Stimulated activated CD8-positive, alpha-beta memory T cell treated with anti-CD3 and anti-CD28 coated beads, Interleukin-2, amount 100 ng/mL, for 1 hour (primary cell): Measurements from ENCODE around the gene GNPAT.
A peak's percentile ranks its signal among the peaks of the same experiment; 100 is the strongest.
"Not testable (repeated sequence)": the region's sequence is repeated elsewhere in the genome, so short reads cannot be mapped to it uniquely, and the experiment has no call there.

ENCODE experiments used
- DNase-seq, 2 donors: peaks; one replicate each; pipeline ENCODE4 v3.0.0-alpha.2; 2020; ENCODE audit warnings: low read depth in 2 of 2

Gene GNPAT

DNA sequence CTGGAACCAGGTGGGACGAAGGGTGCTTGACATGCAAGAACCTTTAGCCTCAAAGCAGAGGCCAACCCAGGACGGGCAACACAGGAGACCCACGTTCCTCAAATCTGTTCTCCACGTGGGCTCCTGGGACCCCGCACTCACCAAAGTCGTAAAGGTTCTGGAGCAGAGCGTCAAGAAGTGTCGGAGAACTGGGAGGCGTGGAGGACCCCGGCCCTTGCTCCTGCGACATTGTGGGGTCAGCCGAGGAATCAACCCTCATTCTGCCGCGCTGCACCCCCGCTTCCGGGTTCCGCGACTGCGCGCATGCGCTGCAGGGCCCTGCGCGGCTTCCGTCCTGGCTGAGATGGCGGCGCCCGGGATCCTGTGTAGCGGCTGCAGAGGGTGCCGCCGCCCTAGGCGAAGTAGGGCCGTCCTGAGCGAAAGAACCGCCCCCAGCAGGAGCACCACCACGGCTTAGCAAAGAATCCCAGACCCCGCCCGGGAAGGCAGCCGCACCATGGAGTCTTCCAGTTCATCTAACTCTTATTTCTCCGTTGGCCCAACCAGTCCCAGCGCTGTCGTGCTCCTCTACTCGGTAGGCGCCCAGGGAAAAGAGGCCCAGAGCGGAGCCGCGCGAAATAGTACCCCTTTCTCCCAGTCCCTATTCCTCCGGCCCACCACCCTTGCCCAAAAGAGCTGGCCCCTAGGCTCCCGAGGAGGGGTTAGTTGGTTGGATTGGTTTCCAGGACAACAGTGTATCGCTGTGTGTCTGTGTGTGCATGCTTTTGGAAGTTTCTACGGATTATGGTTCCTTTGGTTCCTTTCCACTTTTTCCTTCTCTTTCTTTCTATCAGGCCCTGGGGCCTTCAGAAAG, at the start of gene GNPAT:
Gene GNPAT (plus strand): TSS at position 330 of the 853 bp plus-strand sequence. CDS start 167 bp downstream, at position 497.
- DNase-seq, result peak; percentile 84 to 86

DNA sequence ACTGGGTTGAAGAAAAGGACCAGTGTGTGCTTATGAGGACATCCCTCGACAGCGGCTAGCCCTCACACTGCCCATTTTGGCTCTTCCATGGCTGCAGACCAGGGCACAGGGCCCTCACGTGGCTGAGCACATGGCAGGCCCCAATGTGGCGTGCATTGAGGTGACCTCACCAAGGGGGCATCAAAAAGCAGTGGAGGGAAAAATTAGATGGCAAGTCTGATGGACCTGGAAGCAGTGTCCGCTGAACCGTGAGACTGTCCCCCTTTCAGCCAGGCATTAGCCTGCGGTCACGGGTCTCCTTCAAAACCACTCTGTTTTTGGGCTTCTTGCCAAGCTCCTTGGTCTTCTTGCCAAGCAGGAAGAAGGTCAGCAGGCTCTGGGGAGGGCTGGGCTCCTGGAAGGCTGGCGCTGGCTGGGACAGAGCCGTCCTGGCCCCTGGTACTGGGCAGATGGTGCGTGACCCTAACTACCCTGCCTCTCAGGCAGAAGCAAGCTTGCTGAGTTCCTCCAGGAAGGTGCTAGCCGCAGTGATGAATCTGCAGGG, 48.3 kb upstream of the GNPAT start:
- no peak for DNase-seq

DNA sequence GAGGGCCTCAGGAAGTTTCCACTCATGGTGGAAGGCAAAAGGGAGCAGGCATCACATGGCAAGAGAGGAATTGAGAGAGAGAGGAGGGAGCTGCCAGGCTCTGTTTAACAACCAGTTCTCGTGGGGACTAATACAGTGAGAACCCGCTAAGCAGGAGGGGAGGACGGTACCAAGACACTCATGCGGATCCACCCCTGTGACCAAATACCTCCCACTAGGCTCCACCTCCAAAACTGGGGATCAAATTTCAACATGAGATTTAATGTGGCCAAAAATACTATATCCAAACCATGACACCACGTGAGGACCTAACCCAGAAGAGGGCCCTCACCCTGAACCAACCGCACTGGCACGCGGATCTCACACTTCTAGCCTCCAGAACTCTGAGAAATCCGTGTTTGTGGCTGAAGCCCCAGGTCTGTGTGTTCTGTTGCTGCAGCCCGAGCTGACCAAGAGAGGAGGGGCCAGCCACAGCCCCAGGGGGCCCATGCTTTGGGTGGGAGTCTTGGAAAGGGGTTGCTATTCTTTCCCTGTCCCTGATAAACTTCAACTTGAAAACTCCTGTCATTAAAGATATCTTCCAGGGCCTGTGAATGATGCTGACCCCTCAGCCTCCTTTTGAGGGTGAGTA, 47.2 kb upstream of the GNPAT start:
- DNase-seq, result no peak

DNA sequence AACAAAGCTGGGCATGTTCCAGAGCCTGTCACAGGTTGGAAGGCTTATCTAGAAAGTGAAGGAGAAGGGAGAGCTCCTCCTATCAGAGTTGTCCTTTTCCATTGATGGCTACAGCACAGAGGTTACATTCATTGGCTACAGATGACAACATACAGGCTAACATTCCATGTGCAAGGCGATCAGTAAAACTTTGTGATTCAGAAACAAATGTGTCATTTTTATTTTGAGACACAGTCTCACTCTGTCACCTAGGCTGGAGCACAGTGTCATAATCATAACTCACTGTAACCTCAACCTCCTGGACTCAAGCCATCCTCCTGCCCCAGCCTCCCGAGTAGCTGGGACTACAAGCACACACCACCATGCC, 46.6 kb upstream of the GNPAT start:
- no peak for DNase-seq

DNA sequence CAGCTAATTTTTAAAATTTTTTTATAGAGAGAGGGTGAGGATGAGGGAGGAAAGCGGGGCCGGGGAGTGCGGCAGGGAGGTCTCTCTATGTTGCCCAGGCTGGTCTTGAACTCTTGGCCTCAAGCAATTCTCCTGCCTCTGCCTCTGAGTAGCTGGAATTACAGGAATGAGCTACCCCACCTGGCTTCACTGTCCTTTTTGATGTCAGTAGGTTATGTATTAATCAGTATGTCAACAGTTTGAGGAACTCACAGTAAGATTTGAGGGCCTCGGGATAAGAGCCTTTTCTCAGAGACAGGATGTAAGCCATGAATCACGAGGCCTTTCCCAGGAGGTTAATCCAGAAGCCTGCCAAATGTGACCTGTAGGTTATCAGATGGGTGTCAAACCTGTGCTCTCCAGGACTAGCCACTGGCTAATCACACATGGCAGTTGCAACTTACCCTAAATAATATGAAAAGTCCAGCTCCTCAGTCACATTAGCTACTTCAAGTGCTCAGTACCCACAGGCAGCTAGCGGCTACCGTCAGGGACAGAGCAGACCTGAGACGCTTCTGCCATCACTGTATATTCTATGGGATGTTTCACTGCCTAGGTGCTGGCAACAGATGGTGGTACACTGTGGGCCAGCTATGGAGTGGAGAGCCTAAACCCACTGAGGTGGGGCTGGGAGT, 46.0 kb upstream of the GNPAT start:
- no peak for DNase-seq

DNA sequence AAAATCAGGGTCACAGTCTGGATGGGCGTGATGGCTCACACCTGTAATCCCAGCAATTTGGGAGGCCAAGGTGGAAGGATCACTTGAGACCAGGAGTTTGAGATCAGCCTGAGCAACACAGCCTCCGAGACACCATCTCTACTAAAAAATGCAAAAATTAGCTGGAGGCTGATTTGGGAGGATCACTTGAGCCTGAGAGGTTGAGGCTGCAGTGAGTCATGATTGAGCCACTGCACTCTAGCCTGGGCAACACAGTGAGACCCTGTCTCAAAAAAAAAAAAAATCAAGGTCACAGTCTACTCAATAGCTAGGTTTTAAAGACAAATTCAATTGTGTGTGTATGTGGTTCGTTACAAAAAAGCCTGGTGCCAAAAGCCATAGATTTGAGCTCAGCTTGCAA, 44.7 kb upstream of the GNPAT start:
- no peak for DNase-seq

DNA sequence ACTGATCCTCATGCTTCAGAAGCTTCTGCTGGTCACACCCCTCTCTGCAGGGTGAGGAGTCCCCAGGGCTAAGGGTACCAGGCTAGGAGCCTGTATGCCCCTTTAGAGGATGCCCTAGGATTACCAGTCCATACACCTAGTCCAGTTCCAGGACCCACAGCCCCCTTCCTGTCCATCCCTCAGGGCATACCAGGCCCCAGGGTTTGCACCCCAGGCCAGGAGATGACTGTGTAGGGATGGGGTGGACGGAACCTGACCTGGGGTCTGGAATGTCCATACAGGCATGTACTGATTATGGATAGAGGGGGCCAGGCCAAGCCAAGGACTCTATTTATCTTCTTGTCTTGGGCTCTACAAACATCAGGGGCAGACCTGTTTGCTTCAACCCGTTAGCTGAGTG, 44.3 kb upstream of the GNPAT start:
- no peak for DNase-seq

DNA sequence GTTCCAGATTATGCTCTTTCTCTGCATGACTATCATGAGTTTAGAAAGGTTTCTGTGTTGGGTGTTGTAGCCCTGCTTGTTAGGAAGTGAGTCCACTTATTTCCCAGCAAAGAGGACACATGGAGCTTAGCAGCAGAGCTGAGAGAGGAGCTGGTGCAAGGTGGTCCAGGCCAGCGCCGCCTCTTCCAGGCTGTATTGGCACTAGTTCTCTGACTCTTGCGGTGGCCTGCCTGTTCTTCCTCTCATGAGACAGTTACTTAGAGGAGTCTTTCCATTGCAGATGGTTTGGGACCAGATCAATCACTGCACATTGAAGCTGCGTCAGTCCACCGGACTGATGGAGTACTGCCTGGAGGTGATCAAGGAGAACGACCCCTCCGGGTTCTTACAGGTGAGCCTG, 41.1 kb upstream of the GNPAT start:
- no peak for DNase-seq

DNA sequence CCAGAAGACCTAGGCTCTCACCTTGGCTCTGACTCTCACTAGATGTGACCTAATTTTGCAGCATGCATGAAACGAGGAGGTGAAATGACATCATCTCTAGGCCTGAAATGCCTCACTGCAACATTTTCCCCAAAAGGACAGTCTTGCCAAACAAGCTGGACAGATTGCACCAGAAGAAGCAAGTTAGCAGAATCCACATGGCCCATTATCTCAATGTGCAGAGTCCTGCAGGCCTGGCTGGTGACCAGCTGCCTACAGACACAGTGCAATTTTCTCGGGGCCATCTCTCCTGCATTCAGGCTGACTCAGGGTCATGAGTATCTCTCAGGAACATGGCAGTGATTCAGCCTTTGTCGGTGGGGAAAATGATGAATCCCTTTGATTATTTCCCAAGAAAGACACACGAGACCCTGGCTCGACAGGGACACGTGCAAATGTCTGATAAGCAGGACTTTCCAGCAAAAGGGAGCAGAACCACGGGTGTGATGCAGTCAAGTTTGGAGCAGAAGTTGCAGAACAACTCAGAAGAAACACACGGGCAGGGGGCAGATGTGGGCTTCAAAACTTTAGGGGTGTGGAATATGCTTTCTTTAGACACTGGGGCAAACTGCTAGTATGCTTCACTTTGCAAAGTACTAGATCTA, 40.5 kb upstream of the GNPAT start:
- no peak for DNase-seq

DNA sequence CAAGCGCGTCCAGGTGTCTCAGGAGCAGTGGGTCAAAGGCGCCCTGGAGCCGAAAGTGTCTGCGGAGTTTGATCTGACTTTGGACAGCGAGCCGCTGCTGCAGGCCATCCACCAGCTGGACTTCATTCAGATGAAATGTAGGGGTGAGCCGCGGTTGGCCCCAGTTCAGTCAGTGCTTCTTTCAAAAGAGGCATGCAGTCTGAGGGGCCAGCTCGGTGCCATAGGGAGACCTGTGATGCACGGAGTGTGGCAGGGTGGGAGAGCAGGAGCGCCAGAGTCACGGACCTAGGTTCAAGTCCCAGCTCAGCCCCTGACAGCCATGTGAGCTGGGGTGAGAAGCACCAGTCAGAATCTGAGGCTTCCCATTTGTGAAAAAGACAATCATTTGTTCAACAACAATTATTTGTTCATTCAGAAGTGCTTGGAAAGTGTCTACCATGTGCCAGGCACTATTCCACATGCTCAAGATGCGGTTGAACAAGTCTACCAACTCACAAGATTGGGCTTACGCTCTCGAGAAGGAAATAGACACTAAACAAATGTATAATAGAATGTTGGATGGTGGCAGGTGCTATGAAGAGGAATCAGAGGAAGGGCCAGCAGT, 39.5 kb upstream of the GNPAT start:
- no peak for DNase-seq

DNA sequence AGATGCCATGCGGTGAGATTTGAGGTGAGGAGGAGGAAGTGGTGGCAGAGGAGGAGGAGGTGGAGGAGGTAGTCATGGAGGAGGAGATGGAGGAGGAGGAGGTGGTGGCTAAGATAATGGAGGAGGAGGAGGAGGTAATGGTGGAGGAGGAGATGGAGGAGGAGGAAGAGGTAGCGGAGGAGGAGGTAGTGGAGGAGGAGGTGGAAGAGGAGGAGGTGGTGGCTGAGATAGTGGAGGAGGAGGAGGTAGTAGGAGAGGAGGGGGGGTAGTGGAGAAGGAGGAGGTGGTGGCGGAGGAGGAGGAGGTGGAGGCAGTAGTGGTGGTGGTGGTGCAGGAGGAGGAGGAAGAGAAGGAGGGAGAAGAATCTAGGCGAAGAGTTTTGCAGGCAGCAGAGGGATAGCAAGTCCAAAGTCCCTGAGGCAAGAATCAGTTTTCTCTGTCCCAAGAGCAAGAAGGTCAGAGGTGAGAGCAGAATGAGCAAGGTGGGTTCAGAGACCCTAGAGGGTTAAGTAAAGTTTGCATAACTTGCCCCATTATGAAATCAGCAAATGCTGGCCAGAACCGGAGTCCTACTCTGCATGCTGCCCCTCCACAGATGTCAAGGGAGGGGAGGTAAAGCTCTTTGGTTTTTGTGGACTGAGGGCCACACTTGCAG, 38.9 kb upstream of the GNPAT start:
- DNase-seq, result no peak

DNA sequence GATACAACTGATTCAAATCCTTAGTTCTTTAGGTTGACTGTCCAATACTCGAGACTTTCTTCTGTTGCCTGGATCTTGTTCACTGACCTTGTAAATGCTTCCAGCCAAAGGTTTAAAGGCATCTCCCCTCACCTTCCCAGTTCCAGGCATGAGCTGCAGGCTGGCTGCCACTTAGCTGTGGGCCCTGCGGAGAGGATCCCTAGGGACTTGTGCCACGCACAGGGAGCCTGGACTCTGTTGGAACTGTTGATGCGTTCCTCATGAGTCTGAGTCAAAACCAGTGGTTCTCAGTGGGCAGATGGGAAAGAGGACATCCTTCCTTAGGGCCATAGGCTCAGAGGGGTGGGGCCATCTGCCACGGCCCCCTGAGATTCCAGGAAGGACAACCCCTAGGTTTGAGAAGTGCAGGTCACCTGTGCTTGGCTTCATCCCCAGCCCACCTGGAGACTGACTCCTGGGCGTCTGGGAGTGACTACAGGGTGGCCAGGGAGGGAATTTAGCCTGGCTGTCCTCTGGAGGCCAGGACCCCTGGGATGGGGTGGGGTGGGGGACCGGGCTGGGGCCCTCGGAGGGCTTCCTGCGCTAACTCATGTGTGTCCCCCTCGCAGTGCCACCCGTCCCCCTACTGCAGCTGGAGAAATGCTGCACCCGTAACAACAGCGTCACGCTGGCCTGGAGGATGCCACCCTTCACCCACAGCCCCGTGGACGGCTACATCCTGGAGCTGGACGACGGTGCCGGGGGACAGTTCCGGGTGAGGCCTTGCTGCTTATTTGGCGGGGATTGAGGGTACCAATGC, 37.6 kb upstream of the GNPAT start:
- no peak for DNase-seq

DNA sequence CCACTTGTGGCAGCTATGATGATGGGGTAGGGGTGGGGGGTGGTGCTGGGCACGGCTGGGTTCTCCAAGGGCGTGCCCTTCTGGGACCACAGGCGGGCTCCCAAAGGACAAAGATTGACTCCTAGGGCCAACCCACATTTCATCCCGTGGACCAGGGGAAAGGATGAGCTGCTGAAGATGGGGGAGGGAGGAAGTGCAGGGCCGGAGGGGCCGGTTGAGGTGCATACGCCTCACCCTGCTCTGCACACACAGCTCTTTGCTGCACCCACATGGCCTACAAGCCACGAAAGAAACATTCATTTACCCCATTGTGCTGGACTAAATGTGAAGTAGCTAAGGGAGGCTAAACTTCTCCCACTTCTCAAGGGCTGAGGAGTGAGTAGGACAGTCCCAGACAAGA, 34.2 kb upstream of the GNPAT start:
- DNase-seq, result no peak

DNA sequence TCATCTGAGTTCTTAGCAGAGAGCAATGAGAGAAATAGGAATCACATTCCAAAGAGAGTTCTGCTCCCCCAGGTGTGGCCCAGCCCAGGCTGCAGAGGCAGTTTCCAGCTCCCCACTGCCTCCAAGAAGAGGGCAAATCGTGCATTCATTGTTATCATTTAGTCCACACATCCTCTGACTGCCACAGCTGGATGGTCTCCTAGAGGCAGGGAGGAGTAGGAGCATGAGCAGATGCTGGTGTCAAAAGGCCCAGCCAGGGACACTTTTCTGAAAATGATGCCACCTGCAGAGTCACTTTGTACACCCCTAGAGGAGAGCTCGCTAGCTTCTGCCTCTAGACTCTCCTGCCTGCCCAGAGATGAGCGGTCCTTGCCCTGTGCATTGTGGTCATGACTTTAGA, 33.6 kb upstream of the GNPAT start:
- DNase-seq, result no peak

DNA sequence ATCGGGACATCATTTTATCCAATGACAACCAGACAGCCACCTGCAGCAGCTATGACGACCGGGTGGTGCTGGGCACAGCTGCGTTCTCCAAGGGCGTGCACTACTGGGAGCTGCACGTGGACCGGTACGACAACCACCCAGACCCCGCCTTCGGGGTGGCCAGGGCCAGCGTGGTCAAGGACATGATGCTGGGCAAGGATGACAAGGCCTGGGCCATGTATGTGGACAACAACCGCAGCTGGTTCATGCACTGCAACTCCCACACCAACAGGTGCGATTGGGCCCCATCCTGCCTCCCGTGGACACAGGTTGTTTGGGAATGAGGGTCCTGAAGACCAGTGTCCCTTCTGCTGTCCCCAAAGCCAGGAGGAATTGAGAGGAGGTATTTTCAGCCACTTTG, 32.0 kb upstream of the GNPAT start:
- DNase-seq, result no peak

DNA sequence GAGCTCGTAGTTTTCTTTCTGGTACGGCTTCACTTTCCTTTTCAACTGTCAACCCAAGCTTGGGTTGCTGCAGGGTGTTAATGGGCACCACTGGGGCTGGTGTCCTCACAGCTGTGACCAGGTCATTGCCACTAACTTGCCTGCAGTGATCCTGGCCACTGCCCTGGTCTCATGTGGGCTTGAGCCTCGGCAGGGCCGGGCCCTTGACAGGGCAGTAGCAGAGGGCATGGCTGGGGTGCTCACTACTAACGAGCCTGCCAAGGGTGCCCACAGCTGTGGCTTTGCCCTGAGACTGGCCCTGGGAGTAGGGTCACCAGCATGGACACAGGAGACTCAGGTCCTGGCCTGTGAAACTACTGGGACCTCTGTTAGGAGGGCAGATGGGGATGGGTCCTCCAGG, 31.5 kb upstream of the GNPAT start:
- DNase-seq, result no peak

DNA sequence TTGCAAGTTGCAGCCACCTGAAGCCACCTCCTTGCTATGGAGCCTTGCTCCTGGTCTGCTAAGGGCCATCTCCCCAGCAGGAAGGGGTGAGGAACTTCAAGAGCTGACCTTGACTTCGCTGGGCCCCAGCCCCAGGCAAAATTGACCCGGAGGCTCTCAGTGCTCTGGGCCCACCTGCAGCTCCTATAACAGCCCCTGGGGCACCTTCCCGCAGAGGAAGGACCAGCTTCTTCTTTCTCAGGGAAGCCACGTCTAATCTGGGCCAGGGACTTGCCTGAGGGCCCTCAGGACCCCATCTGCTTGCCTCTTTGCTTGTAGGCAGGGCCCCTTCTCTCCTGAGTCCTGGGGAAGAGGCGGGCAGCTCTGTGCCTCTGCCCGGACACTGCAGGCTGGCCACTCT, 30.9 kb upstream of the GNPAT start:
- no peak for DNase-seq

DNA sequence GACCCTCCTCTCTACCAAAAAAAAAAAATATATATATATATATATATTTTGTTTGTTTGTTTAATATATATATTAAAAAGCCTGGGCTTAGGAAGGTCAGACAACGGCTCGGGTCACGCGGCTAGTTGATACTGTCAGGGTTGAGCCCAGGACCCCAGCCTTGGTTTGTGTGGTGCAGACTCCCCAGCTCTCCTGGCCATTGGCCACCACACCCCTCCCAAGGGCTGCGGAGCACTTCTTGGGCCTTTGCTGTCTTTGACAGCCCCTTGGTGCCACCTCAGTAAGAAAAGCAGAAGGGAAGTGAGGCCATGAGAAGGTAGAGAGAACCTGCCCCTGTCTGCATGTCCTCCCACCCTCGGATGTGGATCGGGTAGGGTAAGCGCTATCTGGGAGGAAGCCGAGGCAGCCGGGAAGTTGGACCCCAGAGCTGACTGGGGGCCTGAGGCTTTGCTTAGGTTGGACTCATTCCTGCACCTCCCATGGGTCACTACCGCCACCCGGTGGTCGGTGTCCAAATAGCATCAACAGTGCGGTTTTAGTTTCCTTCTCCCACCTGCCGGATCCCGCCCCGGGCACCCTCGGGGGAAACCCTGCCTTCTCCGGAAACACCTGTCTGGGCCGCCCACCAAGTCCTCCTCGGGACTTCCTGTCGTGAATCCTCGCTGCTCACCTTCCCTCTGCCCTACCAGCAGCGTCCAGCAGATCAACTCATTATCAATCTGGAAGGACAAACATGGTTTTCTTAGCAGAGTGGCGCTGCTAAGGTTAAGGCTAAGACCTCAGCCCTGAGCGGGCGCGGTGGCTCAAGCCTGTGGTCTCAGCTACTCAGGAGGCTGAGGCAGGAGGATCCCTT, 29.8 kb upstream of the GNPAT start:
- peak; percentile 77 to 78 for DNase-seq

DNA sequence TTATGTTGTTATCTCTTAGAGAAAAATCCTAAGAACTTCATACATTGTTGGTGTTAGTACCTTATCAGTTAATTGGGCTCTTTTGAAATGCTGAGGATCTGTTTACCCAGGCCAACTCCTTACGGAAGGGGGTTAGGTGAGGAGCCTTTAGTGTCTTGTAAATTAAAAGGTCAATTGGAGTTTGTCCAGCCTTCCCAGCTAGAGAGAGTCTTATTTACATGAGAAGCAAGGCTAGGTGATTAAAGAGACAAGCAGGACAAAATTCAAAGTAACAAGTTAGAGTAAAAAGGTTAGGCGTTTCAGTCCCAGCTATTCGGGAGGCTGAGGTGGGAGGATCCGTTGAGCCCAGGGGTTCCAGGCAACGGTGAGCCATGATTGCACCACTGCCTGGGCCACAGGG, 28.7 kb upstream of the GNPAT start:
- not testable (repeated sequence) for DNase-seq
